ENCODE data around the gene ARHGAP22.

ARHGAP22 gene

GRCh38 chr10:48543182-48543844 lies 61.6 kb downstream of the ARHGAP22 start:
- H3K4me3 ChIP-seq (replicated peaks in 1 of 2; ENCODE audit: low read depth in 2 of 2, low read length in 2 of 2): no peak overlapping the region
- TF ChIP-seq CTCF (IDR thresholded peaks at IDR 0.05; ENCODE audit: low read depth, low read length): no peak
- DNase-seq (ENCODE audit: low read depth in 2 of 2): no peak

GRCh38 chr10:48542471-48543181 lies 62.2 kb downstream of the ARHGAP22 start:
- no peak for TF ChIP-seq CTCF (IDR thresholded peaks at IDR 0.05; ENCODE audit: low read depth, low read length)
- no peak for DNase-seq (ENCODE audit: low read depth in 2 of 2)
- H3K4me3 ChIP-seq (replicated peaks in 1 of 2; ENCODE audit: low read depth in 2 of 2, low read length in 2 of 2): no peak overlapping the region

- no peak overlapping the region for H3K4me3 ChIP-seq (replicated peaks in 1 of 2; ENCODE audit: low read depth in 2 of 2, low read length in 2 of 2)
- TF ChIP-seq CTCF (IDR thresholded peaks at IDR 0.05; ENCODE audit: low read depth, low read length): no peak
- DNase-seq (ENCODE audit: low read depth in 2 of 2): no peak
Observed at GRCh38 chr10:48541144-48541795, 63.6 kb downstream of the ARHGAP22 start.

- no peak for TF ChIP-seq CTCF (IDR thresholded peaks at IDR 0.05; ENCODE audit: low read depth, low read length)
- no peak for DNase-seq (ENCODE audit: low read depth in 2 of 2)
Observed at GRCh38 chr10:48538611-48539010, 66.3 kb downstream of the ARHGAP22 start.

GRCh38 chr10:48536916-48537890 lies 67.7 kb downstream of the ARHGAP22 start:
- no peak overlapping the region for H3K4me3 ChIP-seq (replicated peaks in 1 of 2; ENCODE audit: low read depth in 2 of 2, low read length in 2 of 2)
- no peak for DNase-seq (ENCODE audit: low read depth in 2 of 2)
- TF ChIP-seq CTCF (IDR thresholded peaks at IDR 0.05; ENCODE audit: low read depth, low read length): no peak

More at GRCh38 chr10:48538611-48539010, 66.3 kb downstream of the ARHGAP22 start:
- H3K4me3 ChIP-seq (replicated peaks in 1 of 2; ENCODE audit: low read depth in 2 of 2, low read length in 2 of 2): no peak overlapping the region

- TF ChIP-seq CTCF (IDR thresholded peaks at IDR 0.05; ENCODE audit: low read depth, low read length): no peak
- no peak for DNase-seq (ENCODE audit: low read depth in 2 of 2)
- H3K4me3 ChIP-seq (replicated peaks in 1 of 2; ENCODE audit: low read depth in 2 of 2, low read length in 2 of 2): no peak overlapping the region
Observed at GRCh38 chr10:48536156-48536500, 68.7 kb downstream of the ARHGAP22 start.
